ENCODE results near the gene DOCK3. TPM values are rescaled to one million over a fixed set of nuclear protein-coding genes. Genes with fewer than 3 reads are reported as not detected.

Gene DOCK3
- total and polyA plus RNA-seq, 3 donors from 2014 or later: 8.4 to 11.7 (median 11.2) TPM

- Histone ChIP-seq H3K4me1 (no peaks in the 10 kb centered on the region), H3K9me3 (no peaks in the 10 kb centered on the region), H3K27ac (no peak overlapping the region), H3K4me3 (no peak overlapping the region), H3K27me3 (no peaks in the 10 kb centered on the region), H3K36me3 (ENCODE audit: low read depth, missing control alignments) (no peaks in the 10 kb centered on the region)
- DNase-seq: no peak
- 51 to 56% methylated on average over 6 of the region's 6 CpGs for WGBS, 2 donors
- intact Hi-C loops (cut with DNase I; ENCODE audit: low total_unique reads): no loop called here
- TF ChIP-seq POLR2A (IDR thresholded peaks at IDR 0.05): no peak
- TF ChIP-seq, protein P1, sequence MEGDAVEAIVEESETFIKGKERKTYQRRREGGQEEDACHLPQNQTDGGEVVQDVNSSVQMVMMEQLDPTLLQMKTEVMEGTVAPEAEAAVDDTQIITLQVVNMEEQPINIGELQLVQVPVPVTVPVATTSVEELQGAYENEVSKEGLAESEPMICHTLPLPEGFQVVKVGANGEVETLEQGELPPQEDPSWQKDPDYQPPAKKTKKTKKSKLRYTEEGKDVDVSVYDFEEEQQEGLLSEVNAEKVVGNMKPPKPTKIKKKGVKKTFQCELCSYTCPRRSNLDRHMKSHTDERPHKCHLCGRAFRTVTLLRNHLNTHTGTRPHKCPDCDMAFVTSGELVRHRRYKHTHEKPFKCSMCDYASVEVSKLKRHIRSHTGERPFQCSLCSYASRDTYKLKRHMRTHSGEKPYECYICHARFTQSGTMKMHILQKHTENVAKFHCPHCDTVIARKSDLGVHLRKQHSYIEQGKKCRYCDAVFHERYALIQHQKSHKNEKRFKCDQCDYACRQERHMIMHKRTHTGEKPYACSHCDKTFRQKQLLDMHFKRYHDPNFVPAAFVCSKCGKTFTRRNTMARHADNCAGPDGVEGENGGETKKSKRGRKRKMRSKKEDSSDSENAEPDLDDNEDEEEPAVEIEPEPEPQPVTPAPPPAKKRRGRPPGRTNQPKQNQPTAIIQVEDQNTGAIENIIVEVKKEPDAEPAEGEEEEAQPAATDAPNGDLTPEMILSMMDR (IDR thresholded peaks at IDR 0.05): no peak
Observed at GRCh38 chr3:50627407-50628051, 47.2 kb upstream of the DOCK3 start.

- 85 to 89% methylated on average over 3 of the region's 3 CpGs for WGBS, 2 donors
Observed at GRCh38 chr3:50628601-50629000, 46.1 kb upstream of the DOCK3 start.

GRCh38 chr3:50630394-50630793, 44.3 kb upstream of the DOCK3 start:
- Histone ChIP-seq H3K36me3 (ENCODE audit: low read depth, missing control alignments) (no peaks in the 10 kb centered on the region), H3K4me3 (no peak overlapping the region), H3K27me3 (no peaks in the 10 kb centered on the region), H3K27ac (no peak overlapping the region), H3K9me3 (no peaks in the 10 kb centered on the region), H3K4me1 (no peaks in the 10 kb centered on the region)
- intact Hi-C loops (cut with DNase I; ENCODE audit: low total_unique reads): no loop called here
- TF ChIP-seq, protein P1 (IDR thresholded peaks at IDR 0.05): no peak
- no peak for TF ChIP-seq POLR2A (IDR thresholded peaks at IDR 0.05)
- DNase-seq: no peak
- WGBS, 2 donors: 90 to 96% methylated on average over 2 to 6 of the region's 6 CpGs

More at GRCh38 chr3:50628601-50629000, 46.1 kb upstream of the DOCK3 start:
- no peak overlapping the region for H3K27ac ChIP-seq
- no peaks in the 10 kb centered on the region for H3K27me3 ChIP-seq
- H3K36me3 ChIP-seq (ENCODE audit: low read depth, missing control alignments): no peaks in the 10 kb centered on the region
- no peaks in the 10 kb centered on the region for H3K4me1 ChIP-seq
- no peaks in the 10 kb centered on the region for H3K9me3 ChIP-seq
- H3K4me3 ChIP-seq: no peak overlapping the region
- intact Hi-C loops (cut with DNase I; ENCODE audit: low total_unique reads): no loop called here
- no peak for TF ChIP-seq POLR2A (IDR thresholded peaks at IDR 0.05)
- TF ChIP-seq, protein P1 (IDR thresholded peaks at IDR 0.05): no peak
- no peak for DNase-seq

DNA sequence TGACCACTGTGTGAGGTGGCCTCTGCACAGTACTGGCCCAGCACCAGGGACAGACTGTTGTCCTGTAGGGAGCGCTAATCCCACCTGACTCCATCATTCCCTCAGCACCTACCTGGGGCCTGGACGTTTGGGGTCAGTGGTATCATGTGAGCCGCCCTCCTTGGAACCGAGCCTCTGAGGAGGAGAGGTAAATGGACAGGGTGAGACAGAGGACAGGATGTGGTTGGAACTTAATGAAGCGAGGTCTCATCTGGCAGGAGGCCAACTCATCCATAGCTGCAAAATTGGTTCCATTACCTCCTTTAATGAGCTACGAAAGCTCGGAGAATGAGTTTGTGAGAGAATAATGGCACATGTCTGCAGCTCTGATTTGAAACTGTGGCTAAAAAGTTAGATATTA, 43.9 kb upstream of the DOCK3 start:
- TF ChIP-seq, protein P1 (IDR thresholded peaks at IDR 0.05): no peak
- no peak for TF ChIP-seq POLR2A (IDR thresholded peaks at IDR 0.05)
- intact Hi-C loops (cut with DNase I; ENCODE audit: low total_unique reads): no loop called here
- WGBS, 2 donors: 80 to 84% methylated on average over 7 of the region's 7 CpGs
- no peak for DNase-seq
- H3K27ac ChIP-seq: no peak overlapping the region
- H3K4me3 ChIP-seq: no peak overlapping the region
- H3K27me3 ChIP-seq: no peaks in the 10 kb centered on the region
- no peaks in the 10 kb centered on the region for H3K36me3 ChIP-seq (ENCODE audit: low read depth, missing control alignments)
- no peaks in the 10 kb centered on the region for H3K9me3 ChIP-seq
- no peaks in the 10 kb centered on the region for H3K4me1 ChIP-seq

GRCh38 chr3:50632450-50632849, 42.3 kb upstream of the DOCK3 start:
- intact Hi-C loops (cut with DNase I; ENCODE audit: low total_unique reads): no loop called here

More at GRCh38 chr3:50632450-50632849, 42.3 kb upstream of the DOCK3 start:
- Histone ChIP-seq H3K4me1 (no peaks in the 10 kb centered on the region), H3K27me3 (no peaks in the 10 kb centered on the region), H3K4me3 (no peak overlapping the region), H3K36me3 (ENCODE audit: low read depth, missing control alignments) (no peaks in the 10 kb centered on the region), H3K27ac (no peak overlapping the region), H3K9me3 (no peaks in the 10 kb centered on the region)
- DNase-seq: no peak
- no peak for TF ChIP-seq POLR2A (IDR thresholded peaks at IDR 0.05)
- TF ChIP-seq, protein P1 (IDR thresholded peaks at IDR 0.05): no peak
- 59 to 60% methylated on average over 5 of the region's 5 CpGs for WGBS, 2 donors
